Measurements from ENCODE around the gene SLC25A13.

Gene SLC25A13

GRCh38 chr7:96089511-96089910, 232.4 kb downstream of the SLC25A13 start:
- no peak for TF ChIP-seq CTCF (IDR thresholded peaks at IDR 0.05; ENCODE audit: borderline replicate concordance, insufficient read depth, low read depth, low read length)
- H3K4me3 ChIP-seq (ENCODE audit: low read depth, low read length) = no peak overlapping the region

- TF ChIP-seq CTCF (IDR thresholded peaks at IDR 0.05; ENCODE audit: borderline replicate concordance, insufficient read depth, low read depth, low read length) = no peak
- H3K4me3 ChIP-seq (ENCODE audit: low read depth, low read length) = no peak overlapping the region
Measured at GRCh38 chr7:96088579-96088978, 233.3 kb downstream of the SLC25A13 start.

GRCh38 chr7:96085953-96086352, 235.9 kb downstream of the SLC25A13 start:
- no peak overlapping the region for H3K4me3 ChIP-seq (ENCODE audit: low read depth, low read length)
- no peak for TF ChIP-seq CTCF (IDR thresholded peaks at IDR 0.05; ENCODE audit: borderline replicate concordance, insufficient read depth, low read depth, low read length)

GRCh38 chr7:96084881-96085553, 236.9 kb downstream of the SLC25A13 start:
- TF ChIP-seq CTCF (IDR thresholded peaks at IDR 0.05; ENCODE audit: borderline replicate concordance, insufficient read depth, low read depth, low read length) = no peak

GRCh38 chr7:96080027-96080426, 241.9 kb downstream of the SLC25A13 start:
- no peak overlapping the region for H3K4me3 ChIP-seq (ENCODE audit: low read depth, low read length)
- no peak for TF ChIP-seq CTCF (IDR thresholded peaks at IDR 0.05; ENCODE audit: borderline replicate concordance, insufficient read depth, low read depth, low read length)

More at GRCh38 chr7:96084881-96085553, 236.9 kb downstream of the SLC25A13 start:
- H3K4me3 ChIP-seq (ENCODE audit: low read depth, low read length) = no peak overlapping the region

DNA sequence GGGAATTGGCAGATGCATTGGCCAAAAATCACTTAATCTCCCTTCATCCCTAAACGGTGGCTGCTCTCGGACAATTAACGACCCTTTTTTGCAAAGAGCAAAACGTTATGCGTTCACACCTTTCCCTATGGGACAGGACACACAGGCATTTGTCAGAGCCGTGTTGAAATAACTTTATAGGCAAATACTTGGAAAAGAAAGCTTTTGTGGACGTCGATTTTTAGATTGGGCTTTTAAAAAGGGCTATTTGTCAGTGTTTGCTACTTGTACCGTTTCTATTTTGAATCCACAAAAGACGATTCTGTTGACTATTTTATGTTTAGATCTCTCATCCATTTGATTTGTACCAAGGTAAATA, 245.6 kb downstream of the SLC25A13 start:
- no peak overlapping the region for H3K4me3 ChIP-seq (ENCODE audit: low read depth, low read length)
- TF ChIP-seq CTCF (IDR thresholded peaks at IDR 0.05; ENCODE audit: borderline replicate concordance, insufficient read depth, low read depth, low read length) = no peak

DNA sequence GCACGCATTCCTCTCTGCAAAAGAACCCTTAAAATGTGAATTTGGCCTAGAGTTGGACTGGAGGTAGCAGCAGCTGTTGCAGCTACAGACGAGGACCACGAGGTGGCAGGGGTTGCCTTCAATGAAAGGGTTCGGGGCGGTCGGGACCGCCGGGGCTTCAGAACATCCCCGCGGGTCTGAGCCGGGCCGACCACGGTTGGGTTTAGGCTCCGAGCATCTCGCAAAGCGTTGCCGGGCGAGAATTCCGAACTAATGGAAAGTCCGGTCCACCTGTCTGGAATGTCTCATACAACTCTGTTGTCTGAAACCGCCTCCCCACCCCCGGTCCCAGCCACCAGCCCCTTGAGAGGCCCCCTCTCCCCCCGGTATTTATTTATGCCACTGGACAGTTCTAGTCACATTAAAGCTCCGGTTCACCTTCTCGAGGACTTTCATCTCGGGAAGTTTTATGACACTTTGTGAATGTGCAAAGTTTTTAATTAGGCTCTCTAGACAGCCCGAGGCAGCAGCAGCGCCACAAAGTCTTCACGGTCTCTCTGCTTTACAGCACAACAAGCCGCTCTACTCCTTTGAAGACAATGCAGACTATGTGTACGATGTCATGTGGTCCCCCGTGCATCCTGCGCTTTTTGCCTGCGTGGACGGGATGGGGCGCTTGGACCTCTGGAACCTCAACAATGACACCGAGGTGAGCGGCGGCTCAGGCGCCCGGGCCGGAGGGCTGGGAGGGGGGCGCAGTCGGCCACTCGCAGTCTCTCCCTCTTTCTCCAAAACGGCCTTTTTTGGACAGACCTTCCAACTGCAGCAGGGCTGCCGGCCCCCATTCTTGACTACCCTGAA, 246.2 kb downstream of the SLC25A13 start:
- no peak overlapping the region for H3K4me3 ChIP-seq (ENCODE audit: low read depth, low read length)

More for the DNA sequence above, 246.2 kb downstream of the SLC25A13 start:
- TF ChIP-seq CTCF (IDR thresholded peaks at IDR 0.05; ENCODE audit: borderline replicate concordance, insufficient read depth, low read depth, low read length) = peak; percentile 83

Measured in GM12875 (cell line).